A172 (cell line): ENCODE measurements around the gene SPATA3. TPM values are rescaled to one million over a fixed set of nuclear protein-coding genes. Genes with fewer than 3 reads are reported as not detected.
"Not testable (repeated sequence)": the region's sequence is repeated elsewhere in the genome, so short reads cannot be mapped to it uniquely, and the experiment has no call there.

Experiments
- DNase-seq: peaks from one replicate; pipeline ENCODE4 v3.0.0-alpha.2; 2015; ENCODE audit warnings: low spot score
- total RNA-seq: library from RNA; depleted of rRNA; stranded (reverse); fragments of >200 nt; shearing (Covaris generic); gene quantifications from 2 replicates; pipeline ENCODE4 v1.2.3, GENCODE V29; 2014

The SPATA3 gene
- total RNA-seq, 1 experiment from 2014 or later = not detected

GRCh38 chr2:230996661-230997060 is 740 bp downstream of the SPATA3 start:
- no peak for DNase-seq

GRCh38 chr2:230998882-230999281 is 3.0 kb downstream of the SPATA3 start:
- no peak for DNase-seq

GRCh38 chr2:230999477-230999876 is 3.6 kb downstream of the SPATA3 start:
- DNase-seq = no peak

- no peak for DNase-seq
Observed at GRCh38 chr2:231000211-231000904, 4.4 kb downstream of the SPATA3 start.

- no peak for DNase-seq
Observed at GRCh38 chr2:231001036-231001435, 5.1 kb downstream of the SPATA3 start.

- DNase-seq = no peak
Observed at GRCh38 chr2:231001921-231002320, 6.0 kb downstream of the SPATA3 start.

GRCh38 chr2:231002641-231003040 is 6.7 kb downstream of the SPATA3 start:
- no peak for DNase-seq

- no peak for DNase-seq
Observed at GRCh38 chr2:231003186-231003585, 7.3 kb downstream of the SPATA3 start.

GRCh38 chr2:231004930-231005329 is 9.0 kb downstream of the SPATA3 start:
- not testable (repeated sequence) for DNase-seq

GRCh38 chr2:231007286-231008098 is 11.6 kb downstream of the SPATA3 start:
- no peak for DNase-seq

GRCh38 chr2:231008131-231008530 is 12.2 kb downstream of the SPATA3 start:
- no peak for DNase-seq

GRCh38 chr2:231009236-231009919 is 13.5 kb downstream of the SPATA3 start:
- no peak for DNase-seq

- no peak for DNase-seq
Observed at GRCh38 chr2:231010201-231010730, 14.3 kb downstream of the SPATA3 start.

- DNase-seq = no peak
Observed at GRCh38 chr2:231011526-231011925, 15.6 kb downstream of the SPATA3 start.

GRCh38 chr2:231012463-231012862 is 16.5 kb downstream of the SPATA3 start:
- no peak for DNase-seq

GRCh38 chr2:231013820-231014219 is 17.9 kb downstream of the SPATA3 start:
- DNase-seq = no peak

- no peak for DNase-seq
Observed at GRCh38 chr2:231015478-231015877, 19.6 kb downstream of the SPATA3 start.

GRCh38 chr2:231015926-231016325 is 20.0 kb downstream of the SPATA3 start:
- no peak for DNase-seq

GRCh38 chr2:231016566-231017230 is 20.8 kb downstream of the SPATA3 start:
- no peak for DNase-seq

GRCh38 chr2:231017231-231017598 is 21.3 kb downstream of the SPATA3 start:
- DNase-seq = peak; percentile 39

GRCh38 chr2:231018184-231018583 is 22.3 kb downstream of the SPATA3 start:
- no peak for DNase-seq

GRCh38 chr2:231025059-231025458 is 29.1 kb downstream of the SPATA3 start:
- DNase-seq = not testable (repeated sequence)
